NCI-H2081 treated with DMSO at 0.1 percent for 48 hours (cell line): Measurements from ENCODE around the gene PCP2.

Experiments used
- DNase-seq: peaks from one replicate; lab custom pipeline; 2025; lab: John Stamatoyannopoulos, UW

Gene PCP2

GRCh38 chr19:7618771-7619510 is 14.6 kb downstream of the PCP2 start:
- DNase-seq, result no peak

DNA sequence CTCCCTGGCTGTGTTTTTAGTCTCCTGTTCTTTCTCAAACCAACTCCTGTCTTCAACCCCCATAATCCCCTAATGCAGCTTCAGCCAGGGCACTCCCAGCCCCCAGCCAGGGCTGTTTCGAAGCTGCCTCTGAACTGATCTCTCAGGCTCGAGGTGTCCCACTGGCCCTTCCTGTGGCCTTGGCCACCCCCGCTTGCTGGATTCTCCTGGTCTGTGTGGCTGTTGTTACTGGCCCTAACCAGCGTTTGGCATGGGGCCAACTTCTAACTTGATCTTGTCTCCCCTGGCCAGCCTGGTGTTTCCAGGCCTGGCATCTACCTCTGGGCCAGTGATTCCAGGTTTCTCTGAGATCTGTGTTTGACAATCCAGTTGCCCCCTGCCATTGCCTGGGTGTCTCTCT is 15.2 kb downstream of the PCP2 start:
- DNase-seq, result no peak

- no peak for DNase-seq
Observed at GRCh38 chr19:7617735-7618134, 15.8 kb downstream of the PCP2 start.

- DNase-seq, result no peak
Observed at GRCh38 chr19:7617172-7617571, 16.3 kb downstream of the PCP2 start.

DNA sequence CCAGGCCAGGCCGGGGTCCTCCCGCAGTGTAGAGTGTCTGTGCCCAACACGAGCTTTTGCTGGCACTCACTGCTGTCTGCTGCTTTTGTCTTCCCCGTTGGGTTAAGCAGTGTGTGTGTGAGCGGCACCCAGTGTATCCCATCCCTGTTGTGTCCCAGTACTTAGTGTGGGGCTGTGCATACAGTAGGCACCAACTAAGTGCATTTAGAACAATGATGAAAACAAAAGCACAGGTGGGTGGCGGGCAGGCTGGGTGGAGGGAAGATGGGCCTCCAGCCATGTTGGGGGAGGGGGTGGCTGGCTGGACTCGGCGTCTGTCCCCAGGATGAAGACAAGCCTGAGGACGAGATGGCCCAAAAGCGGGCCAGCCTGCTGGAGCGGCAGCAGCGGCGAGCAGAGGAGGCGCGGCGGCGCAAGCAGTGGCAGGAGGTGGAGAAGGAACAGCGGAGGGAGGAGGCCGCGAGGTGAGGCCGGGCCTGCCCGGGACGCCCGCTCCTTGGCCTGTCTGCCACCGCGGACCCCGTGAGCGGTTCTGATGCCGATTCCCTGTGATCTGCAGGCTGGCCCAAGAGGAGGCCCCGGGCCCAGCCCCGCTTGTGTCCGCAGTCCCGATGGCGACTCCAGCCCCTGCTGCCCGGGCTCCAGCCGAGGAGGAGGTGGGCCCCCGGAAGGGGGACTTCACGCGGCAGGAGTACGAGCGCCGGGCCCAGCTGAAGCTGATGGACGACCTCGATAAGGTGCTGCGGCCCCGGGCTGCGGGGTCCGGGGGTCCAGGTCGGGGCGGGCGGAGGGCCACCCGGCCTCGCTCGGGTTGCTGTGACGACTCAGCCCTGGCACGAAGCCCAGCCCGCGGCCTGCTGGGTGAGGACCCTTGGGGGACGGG is 18.4 kb downstream of the PCP2 start:
- DNase-seq, result no peak

DNA sequence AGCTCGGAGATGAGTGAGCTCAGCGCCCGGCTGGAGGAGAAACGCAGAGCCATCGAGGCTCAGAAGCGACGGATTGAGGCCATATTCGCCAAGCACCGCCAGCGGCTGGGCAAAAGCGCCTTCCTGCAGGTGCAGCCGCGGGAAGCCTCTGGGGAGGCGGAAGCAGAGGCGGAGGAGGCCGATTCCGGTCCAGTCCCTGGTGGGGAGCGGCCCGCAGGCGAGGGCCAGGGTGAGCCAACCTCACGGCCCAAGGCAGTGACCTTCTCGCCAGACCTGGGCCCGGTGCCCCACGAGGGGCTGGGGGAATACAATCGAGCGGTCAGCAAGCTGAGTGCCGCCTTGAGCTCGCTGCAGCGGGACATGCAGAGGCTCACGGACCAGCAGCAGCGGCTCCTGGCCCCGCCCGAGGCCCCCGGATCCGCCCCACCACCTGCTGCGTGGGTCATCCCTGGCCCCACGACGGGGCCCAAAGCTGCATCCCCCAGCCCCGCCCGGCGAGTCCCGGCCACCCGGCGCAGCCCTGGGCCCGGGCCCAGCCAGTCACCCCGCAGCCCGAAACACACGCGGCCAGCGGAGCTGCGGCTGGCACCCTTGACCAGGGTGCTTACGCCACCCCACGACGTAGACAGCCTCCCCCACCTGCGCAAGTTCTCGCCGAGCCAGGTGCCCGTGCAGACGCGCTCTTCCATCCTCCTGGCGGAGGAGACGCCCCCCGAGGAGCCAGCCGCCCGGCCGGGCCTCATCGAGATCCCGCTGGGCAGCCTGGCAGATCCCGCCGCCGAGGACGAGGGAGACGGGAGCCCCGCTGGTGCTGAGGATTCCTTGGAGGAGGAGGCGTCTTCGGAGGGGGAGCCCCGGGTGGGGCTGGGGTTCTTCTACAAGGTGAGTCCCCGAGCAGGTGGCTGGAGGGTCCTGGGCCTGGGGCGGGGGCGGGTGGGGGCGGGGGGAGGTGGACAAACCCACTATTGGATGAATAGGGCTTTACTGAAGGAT is 20.9 kb downstream of the PCP2 start:
- no peak for DNase-seq

- no peak for DNase-seq
Observed at GRCh38 chr19:7611541-7612279, 21.8 kb downstream of the PCP2 start.

- DNase-seq, result no peak
Observed at GRCh38 chr19:7610491-7611240, 22.9 kb downstream of the PCP2 start.

DNA sequence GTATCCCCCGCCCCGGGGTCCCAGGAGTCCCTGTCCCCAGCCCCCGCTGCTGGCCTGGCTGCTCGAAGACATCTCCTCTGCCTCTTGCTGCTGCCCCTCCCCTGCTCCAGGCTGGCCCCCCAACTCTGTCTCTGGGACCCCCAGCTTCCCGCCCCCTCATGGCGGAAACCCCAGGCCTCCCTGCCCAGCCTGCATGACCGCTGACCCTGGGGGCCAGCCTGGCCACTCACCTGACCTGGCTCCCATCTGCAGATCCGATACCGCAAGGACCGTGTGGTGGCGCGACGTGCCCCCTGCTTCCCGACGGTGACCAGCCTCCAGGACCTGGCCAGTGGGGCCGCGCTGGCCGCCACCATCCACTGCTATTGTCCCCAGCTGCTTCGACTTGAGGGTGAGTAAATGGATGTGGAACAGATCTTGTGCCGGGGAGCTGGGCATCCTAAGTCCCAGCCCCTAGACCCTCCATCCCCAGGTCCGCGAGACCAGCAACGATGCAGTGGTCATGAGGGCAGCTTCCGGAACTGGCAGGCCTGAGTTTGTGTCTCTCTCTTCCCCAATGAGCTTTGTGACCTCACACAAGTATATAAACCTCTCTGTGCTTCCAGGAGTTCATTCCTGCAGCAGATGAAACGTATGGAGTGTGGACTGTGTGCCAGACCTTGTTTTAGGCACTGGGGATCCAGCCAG is 25.5 kb downstream of the PCP2 start:
- no peak for DNase-seq

- DNase-seq, result no peak
Observed at GRCh38 chr19:7607212-7607873, 26.2 kb downstream of the PCP2 start.

GRCh38 chr19:7606289-7606688 is 27.2 kb downstream of the PCP2 start:
- DNase-seq, result no peak

DNA sequence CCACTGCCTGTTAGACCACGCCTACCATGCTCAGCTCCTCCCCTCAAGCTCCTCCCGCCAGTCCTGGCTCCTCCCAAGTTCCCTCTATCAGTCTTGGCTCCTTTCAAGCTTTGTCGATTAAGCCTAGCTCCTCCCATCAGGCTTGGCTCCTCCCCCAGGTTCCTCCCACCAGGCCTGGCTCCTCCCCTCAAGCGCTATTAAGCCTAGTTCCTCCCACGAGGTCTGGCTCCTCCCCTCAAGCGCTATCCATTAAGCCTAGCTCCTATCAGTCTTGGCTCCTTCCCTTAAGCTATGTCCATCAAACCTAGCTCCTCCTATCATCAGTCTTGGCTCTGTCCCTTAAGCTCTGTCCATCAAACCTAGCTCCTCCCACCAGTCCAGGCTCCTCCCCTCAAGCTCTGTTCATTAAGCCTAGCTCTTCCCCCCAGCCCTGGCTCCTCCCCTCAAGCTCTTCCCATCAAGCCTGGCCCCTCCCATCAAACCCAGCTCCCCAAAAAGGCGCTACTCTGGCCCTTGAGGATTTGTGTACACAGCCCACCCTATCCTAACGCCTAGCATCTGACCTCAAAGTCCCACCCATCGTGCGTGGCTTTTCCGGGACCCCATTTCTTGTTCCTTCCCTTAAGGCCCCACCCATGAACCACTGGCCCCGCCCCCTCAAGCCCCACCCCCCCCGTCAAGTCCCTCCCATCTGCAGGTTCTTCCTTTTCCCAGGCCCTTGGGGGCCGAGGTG is 27.9 kb downstream of the PCP2 start:
- no peak for DNase-seq

GRCh38 chr19:7603919-7604318 is 29.6 kb downstream of the PCP2 start:
- DNase-seq, result no peak

- DNase-seq, result no peak
Observed at GRCh38 chr19:7602935-7603497, 30.5 kb downstream of the PCP2 start.

DNA sequence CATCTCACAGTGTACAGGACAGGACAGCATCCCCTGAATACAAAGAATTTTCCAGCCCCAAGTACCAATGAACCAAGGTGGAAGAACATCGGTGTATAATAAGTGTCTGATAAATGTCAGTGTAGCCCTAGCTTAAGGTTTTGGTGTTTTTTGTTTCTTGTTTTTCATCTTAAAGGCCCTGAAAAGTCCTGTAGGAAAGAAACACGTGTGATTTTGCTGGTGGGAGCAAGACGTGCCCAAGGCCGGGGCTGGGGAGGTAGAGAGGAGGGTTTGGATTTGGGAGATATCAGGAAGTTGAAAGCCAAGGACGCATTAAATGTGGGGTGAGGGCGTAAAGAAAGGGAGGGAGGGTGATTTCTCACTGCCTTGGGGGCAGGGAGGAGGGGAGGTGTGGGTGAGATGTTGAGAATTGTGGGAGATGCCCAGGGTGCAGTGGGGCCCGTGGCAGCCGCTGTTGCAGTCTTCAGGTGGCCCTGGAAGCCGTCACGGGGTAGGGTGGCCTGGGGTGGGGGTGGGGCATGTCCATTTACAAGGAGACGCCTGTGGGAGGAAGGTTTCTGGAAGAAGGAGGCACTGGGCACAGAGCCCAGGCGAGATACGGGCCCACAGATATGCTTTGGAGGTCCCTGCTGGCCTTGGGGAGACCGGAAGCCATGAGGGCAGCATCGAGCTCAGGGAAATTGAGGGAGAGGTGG is 31.1 kb downstream of the PCP2 start:
- DNase-seq, result no peak

DNA sequence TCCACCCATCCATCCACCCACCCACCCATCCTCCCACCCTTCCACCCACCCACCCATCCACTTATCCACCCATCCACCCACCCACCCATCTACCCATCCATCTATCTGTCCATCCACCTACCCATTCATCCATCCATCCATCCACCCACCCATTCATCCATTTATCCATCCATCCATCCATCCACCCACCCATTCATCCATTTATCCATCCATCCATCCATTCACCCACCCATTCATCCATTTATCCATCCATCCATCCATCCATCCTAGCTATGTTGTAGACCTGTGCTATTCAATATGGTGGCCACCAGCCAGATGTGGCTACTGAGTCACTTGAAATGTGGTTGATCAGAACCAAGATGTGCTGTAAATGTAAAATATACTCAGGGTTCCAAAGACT is 32.8 kb downstream of the PCP2 start:
- no peak for DNase-seq

DNA sequence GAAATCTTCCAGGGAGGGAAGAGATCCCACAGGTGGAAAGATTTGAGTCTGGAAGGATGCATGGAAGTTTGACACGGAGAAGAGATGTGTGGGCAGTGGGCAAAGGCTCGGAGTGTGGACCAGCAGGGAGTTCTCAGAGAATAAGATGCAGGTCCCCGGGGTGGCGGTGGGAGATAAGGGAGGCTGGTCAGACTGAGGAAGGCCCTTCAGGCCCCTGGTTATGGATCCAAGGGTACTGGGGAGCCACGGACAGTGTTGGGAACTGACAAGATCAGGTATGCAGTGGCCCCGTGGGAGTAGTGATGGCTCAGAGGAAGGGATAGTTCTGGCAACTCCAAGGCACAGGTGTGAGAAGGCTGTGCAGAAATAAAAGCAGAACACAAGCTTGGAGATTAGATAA is 35.3 kb downstream of the PCP2 start:
- DNase-seq, result no peak

DNA sequence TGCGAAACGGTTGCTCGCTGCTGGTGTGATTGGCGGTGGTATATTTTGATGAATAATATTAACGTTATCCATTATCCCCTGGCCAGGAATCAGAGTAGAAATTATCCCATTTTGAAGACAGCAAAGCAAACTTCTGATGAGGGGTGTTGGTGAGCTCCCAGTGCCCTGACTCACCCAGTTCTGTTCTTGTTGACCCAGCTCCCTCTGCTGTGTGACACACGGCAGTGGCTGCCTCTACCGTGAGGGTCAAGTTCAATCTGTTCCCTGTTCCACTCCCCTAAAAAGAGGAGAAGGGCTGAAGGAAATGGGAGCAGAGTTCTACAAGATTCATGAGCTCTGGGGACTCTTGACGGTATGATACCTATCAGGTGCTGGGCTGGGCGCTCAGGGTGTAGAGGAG is 35.8 kb downstream of the PCP2 start:
- no peak for DNase-seq
